HepG2 (cell line): ENCODE results near the gene GSC2. TPM values are rescaled to one million over a fixed set of nuclear protein-coding genes. Genes with fewer than 3 reads are reported as not detected.

Experiments
- ATAC-seq: fragments of 200-7000 bp; cut with Tn5 transposase; 3 replicates; pipeline ENCODE4 v1.9.1; 2020; ENCODE audit warnings: mild to moderate bottlenecking, moderate library complexity
- BruUV-seq: library from RNA; stranded (reverse); fragments of 400-500 nt; replicated peaks from 2 replicates; lab custom pipeline; 2021; lab: Mats Ljungman, UMichigan
- CTCF ChIA-PET: fragments of 300-600 bp; formaldehyde crosslinking; extraction: SDS; loops from one replicate; lab custom pipeline; 2021; ENCODE audit warnings: low total read pairs, inconsistent platforms, low intra/inter-chr PET ratio; lab: Yijun Ruan, JAX
- POLR2A ChIA-PET: fragments of 350-600 bp; sonication (Branson Sonifier 250); formaldehyde crosslinking; loops from one replicate; lab custom pipeline; 2020; ENCODE audit warnings: antibody characterized with exemption, inconsistent platforms; lab: Yijun Ruan, JAX
- DNase-seq: peaks from one replicate; pipeline ENCODE4 v3.0.0-alpha.2; 2015; ENCODE audit warnings: low spot score
- FAIRE-seq: peaks from 3 replicates; lab custom pipeline; 2011; peaks lifted over from hg19 to GRCh38; lab: Jason Lieb, UNC
- H2AFZ ChIP-seq: one replicate; pipeline ENCODE4 v1.6.1; 2011; ENCODE audit warnings: low read length, inconsistent platforms
- H3K27ac ChIP-seq: fragments of 300-600 bp; 3 replicates; pipeline ENCODE4 v1.8.0; 2011; ENCODE audit warnings: mixed run types, mild to moderate bottlenecking, mixed read lengths, low read length, inconsistent platforms; ENCODE audit not compliant: insufficient read depth; ENCODE audit errors: extremely low read length
- H3K27me3 ChIP-seq, 2 experiments: fragments of 200-600 bp in 1 of 2; 2 replicates in 1 of 2; 3 replicates in 1 of 2; pipeline versions ENCODE4 v1.6.0 to v1.8.0; 2011; ENCODE audit warnings: low read length in 2 of 2, mild to moderate bottlenecking in 2 of 2, moderate library complexity in 2 of 2, inconsistent platforms in 1 of 2; ENCODE audit not compliant: insufficient read depth in 2 of 2, control insufficient read depth in 1 of 2
- H3K36me3 ChIP-seq, 2 experiments: fragments of 200-600 bp in 1 of 2; replicated peaks in 1 of 2; 2 replicates in 1 of 2; 3 replicates in 1 of 2; pipeline versions ENCODE4 v1.5.1 to v1.8.0; 2011; ENCODE audit warnings: low read length in 2 of 2, inconsistent platforms in 1 of 2; ENCODE audit not compliant: insufficient read depth in 2 of 2, control insufficient read depth in 1 of 2
- H3K4me1 ChIP-seq: 2 replicates; pipeline ENCODE4 v1.5.1; 2012; ENCODE audit warnings: low read length, inconsistent platforms; ENCODE audit not compliant: insufficient read depth
- H3K4me2 ChIP-seq: 2 replicates; pipeline ENCODE4 v1.6.0; 2011; ENCODE audit warnings: low read depth, low read length, inconsistent platforms
- H3K4me3 ChIP-seq, 3 experiments: fragments of 200-600 bp in 1 of 3; sonication (generic), shearing (Covaris generic) in 1 of 3; replicated peaks in 1 of 3; 2 replicates each; pipeline ENCODE4 v1.5.1; 2011 to 2016; ENCODE audit warnings: low read length in 3 of 3, inconsistent platforms in 2 of 3, low read depth in 2 of 3, mild to moderate bottlenecking in 2 of 3, control low read depth in 1 of 3, mixed read lengths in 1 of 3; ENCODE audit not compliant: insufficient read depth in 1 of 3
- H3K79me2 ChIP-seq: one replicate; pipeline ENCODE4 v1.6.1; 2011; ENCODE audit warnings: low read length, inconsistent platforms; ENCODE audit not compliant: insufficient read depth
- H3K9ac ChIP-seq: 2 replicates; pipeline ENCODE4 v1.6.0; 2011; ENCODE audit warnings: mild to moderate bottlenecking, low read depth, low read length, inconsistent platforms; ENCODE audit not compliant: insufficient read depth
- H3K9me3 ChIP-seq: 2 replicates; pipeline ENCODE4 v1.5.1; 2012; ENCODE audit warnings: mild to moderate bottlenecking, low read length
- H4K20me1 ChIP-seq: 2 replicates; pipeline ENCODE4 v1.6.0; 2011; ENCODE audit warnings: inconsistent platforms, mild to moderate bottlenecking, low read length, moderate library complexity; ENCODE audit not compliant: insufficient read depth
- MYNN ChIP-seq: sonication (generic); formaldehyde crosslinking; IDR thresholded peaks from 2 replicates; pipeline ENCODE4 v1.4.0; 2020; ENCODE audit warnings: mild to moderate bottlenecking, low read depth, missing genetic modification reagents
- SP5 ChIP-seq: IDR thresholded peaks from 2 replicates; pipeline ENCODE4 v1.6.1; 2016; ENCODE audit warnings: low read depth, borderline replicate concordance
- TP53 ChIP-seq: sonication (generic); formaldehyde crosslinking; conservative IDR thresholded peaks from 2 replicates; pipeline ENCODE4 v1.4.0; 2020; ENCODE audit warnings: missing genetic modification reagents
- ZNF737 ChIP-seq: sonication (generic); formaldehyde crosslinking; IDR thresholded peaks from 2 replicates; pipeline ENCODE4 v1.5.0; 2020; ENCODE audit warnings: missing genetic modification reagents, mild to moderate bottlenecking, borderline replicate concordance
- WGBS: methylation state at CpG from one replicate; pipeline ENCODE4 v1.1.6; 2017; ENCODE audit warnings: low lambda C conversion rate; 5-methylcytosine and 5-hydroxymethylcytosine counted together
- in situ Hi-C: cut with HindIII; loops from 2 replicates; pipeline ENCODE4 v1.10.0; 2017; ENCODE audit warnings: low pct_unique_long_range_greater_than_20kb; ENCODE audit not compliant: extremely low pct_ligation_motif_present
- intact Hi-C: fragments of 100-400 bp; cut with micrococcal nuclease; formaldehyde crosslinking; loops from one replicate; pipeline ENCODE4 v1.10.0; 2022; ENCODE audit not compliant: unreplicated experiment
- polyA plus RNA-seq, 8 experiments: library from polyadenylated mRNA; depleted of rRNA in 3 of 8; stranded (reverse) in 7 of 8; unstranded in 1 of 8; fragments of >200 nt; fragmentation: Illumina TruSeq in 4 of 8; extraction: Trizol in 4 of 8; gene quantifications; 2 replicates each; pipeline versions ENCODE4 v1.2.1 to v1.2.3, GENCODE V29; 2011 to 2016; ENCODE audit warnings: low read depth in 4 of 8, missing spikeins in 1 of 8, mixed read lengths in 1 of 8; ENCODE audit not compliant: insufficient read depth in 1 of 8
- total RNA-seq, 5 experiments: library from RNA; depleted of rRNA; stranded (reverse); fragments of >200 nt; fragmentation: Illumina TruSeq; extraction: Trizol; gene quantifications; 2 replicates each; pipeline ENCODE4 v1.2.3, GENCODE V29; 2016; ENCODE audit warnings: low read depth in 1 of 5
- TF ChIP-seq, protein P1 (sequence below): sonication (generic); formaldehyde crosslinking; IDR thresholded peaks from 2 replicates; pipeline ENCODE4 v1.4.0; 2020; ENCODE audit warnings: missing genetic modification reagents; ENCODE audit errors: not compliant biosample characterization
- TF ChIP-seq, protein P2 (sequence below): IDR thresholded peaks from 2 replicates; pipeline ENCODE4 v1.6.1; 2016; ENCODE audit warnings: missing biosample characterization, missing genetic modification reagents, low read depth
- TF ChIP-seq, protein P3 (sequence below): sonication (generic); formaldehyde crosslinking; IDR thresholded peaks from 2 replicates; pipeline ENCODE4 v1.4.0; 2020; ENCODE audit warnings: missing genetic modification reagents
- TF ChIP-seq, protein P4 (sequence below): sonication (generic); formaldehyde crosslinking; IDR thresholded peaks from 2 replicates; pipeline ENCODE4 v1.8.1; 2023; ENCODE audit warnings: missing genetic modification reagents, inconsistent platforms, borderline replicate concordance
- TF ChIP-seq, protein P5 (sequence below): sonication (generic); formaldehyde crosslinking; IDR thresholded peaks from 2 replicates; pipeline ENCODE4 v1.4.0; 2020; ENCODE audit warnings: missing genetic modification reagents, mild to moderate bottlenecking, borderline replicate concordance

The GSC2 gene
- total and polyA plus RNA-seq, 2 of the 13 experiments (the other 11 are each of a cell fraction or from before 2014, with no cell fraction given) = not detected

DNA sequence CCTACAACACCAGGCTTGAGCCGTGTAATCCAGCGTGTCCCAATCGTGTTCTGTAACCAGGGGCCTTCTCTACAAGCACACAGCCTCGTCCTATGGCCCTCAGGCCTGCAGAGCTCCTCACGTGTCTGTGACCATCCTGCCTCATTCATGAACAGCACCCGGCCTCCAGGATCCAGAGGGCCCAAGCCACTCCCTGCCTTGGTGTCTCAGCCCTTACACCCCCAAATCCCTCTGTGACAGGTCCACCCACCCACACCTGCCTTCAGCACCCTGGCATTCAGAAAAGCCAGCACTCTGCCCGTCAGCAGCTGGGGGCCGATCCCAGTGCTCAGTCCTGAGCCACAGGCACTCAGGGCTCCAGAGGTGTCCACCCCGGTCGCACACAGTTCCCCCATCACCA, 13.2 kb downstream of the GSC2 start:
- FAIRE-seq = no peak
- in situ Hi-C loops (no loop called here), intact Hi-C loops (no loop called here)
- no peaks in the 10 kb centered on the region for H4K20me1 ChIP-seq
- H3K36me3 ChIP-seq = peaks cover 24 to 73% of the 10 kb centered on the region in 2 experiments; a peak in 4 of 5 replicates
- no peaks in the 10 kb centered on the region for H3K4me1 ChIP-seq
- no peaks in the 10 kb centered on the region for H3K79me2 ChIP-seq
- POLR2A ChIA-PET = no interaction called here
- no peak for ATAC-seq
- H3K9ac ChIP-seq = no peak overlapping the region
- WGBS = 94% methylated on average over 10 of the region's 10 CpGs
- BruUV-seq = no TSS peak
- no peaks in the 10 kb centered on the region for H3K9me3 ChIP-seq
- H3K27me3 ChIP-seq = no peaks in the 10 kb centered on the region
- no peak overlapping the region for H3K27ac ChIP-seq
- CTCF ChIA-PET = no interaction called here
- no peak overlapping the region for H2AFZ ChIP-seq
- TF ChIP-seq, protein P1, sequence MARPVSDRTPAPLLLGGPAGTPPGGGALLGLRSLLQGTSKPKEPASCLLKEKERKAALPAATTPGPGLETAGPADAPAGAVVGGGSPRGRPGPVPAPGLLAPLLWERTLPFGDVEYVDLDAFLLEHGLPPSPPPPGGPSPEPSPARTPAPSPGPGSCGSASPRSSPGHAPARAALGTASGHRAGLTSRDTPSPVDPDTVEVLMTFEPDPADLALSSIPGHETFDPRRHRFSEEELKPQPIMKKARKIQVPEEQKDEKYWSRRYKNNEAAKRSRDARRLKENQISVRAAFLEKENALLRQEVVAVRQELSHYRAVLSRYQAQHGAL = no peak
- TF ChIP-seq SP5 (CRISPR knock-in tag) = no peak
- no peak for TF ChIP-seq TP53 (CRISPR knock-in tag)
- TF ChIP-seq ZNF737 (CRISPR knock-in tag) = no peak
- no peak for TF ChIP-seq MYNN (CRISPR knock-in tag)
- TF ChIP-seq, protein P2, sequence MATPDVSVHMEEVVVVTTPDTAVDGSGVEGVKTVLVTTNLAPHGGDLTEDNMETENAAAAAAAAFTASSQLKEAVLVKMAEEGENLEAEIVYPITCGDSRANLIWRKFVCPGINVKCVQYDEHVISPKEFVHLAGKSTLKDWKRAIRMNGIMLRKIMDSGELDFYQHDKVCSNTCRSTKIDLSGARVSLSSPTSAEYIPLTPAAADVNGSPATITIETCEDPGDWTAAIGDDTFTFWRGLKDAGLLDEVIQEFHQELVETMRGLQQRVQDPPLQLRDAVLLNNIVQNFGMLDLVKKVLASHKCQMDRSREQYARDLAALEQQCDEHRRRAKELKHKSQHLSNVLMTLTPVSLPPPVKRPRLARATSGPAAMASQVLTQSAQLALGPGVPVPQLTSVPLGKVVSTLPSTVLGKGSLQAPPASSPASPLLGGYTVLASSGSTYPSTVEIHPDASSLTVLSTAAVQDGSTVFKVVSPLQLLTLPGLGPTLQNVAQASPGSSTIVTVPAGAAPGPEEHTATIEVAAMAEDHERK (CRISPR knock-in tag) = no peak
- TF ChIP-seq, protein P3, sequence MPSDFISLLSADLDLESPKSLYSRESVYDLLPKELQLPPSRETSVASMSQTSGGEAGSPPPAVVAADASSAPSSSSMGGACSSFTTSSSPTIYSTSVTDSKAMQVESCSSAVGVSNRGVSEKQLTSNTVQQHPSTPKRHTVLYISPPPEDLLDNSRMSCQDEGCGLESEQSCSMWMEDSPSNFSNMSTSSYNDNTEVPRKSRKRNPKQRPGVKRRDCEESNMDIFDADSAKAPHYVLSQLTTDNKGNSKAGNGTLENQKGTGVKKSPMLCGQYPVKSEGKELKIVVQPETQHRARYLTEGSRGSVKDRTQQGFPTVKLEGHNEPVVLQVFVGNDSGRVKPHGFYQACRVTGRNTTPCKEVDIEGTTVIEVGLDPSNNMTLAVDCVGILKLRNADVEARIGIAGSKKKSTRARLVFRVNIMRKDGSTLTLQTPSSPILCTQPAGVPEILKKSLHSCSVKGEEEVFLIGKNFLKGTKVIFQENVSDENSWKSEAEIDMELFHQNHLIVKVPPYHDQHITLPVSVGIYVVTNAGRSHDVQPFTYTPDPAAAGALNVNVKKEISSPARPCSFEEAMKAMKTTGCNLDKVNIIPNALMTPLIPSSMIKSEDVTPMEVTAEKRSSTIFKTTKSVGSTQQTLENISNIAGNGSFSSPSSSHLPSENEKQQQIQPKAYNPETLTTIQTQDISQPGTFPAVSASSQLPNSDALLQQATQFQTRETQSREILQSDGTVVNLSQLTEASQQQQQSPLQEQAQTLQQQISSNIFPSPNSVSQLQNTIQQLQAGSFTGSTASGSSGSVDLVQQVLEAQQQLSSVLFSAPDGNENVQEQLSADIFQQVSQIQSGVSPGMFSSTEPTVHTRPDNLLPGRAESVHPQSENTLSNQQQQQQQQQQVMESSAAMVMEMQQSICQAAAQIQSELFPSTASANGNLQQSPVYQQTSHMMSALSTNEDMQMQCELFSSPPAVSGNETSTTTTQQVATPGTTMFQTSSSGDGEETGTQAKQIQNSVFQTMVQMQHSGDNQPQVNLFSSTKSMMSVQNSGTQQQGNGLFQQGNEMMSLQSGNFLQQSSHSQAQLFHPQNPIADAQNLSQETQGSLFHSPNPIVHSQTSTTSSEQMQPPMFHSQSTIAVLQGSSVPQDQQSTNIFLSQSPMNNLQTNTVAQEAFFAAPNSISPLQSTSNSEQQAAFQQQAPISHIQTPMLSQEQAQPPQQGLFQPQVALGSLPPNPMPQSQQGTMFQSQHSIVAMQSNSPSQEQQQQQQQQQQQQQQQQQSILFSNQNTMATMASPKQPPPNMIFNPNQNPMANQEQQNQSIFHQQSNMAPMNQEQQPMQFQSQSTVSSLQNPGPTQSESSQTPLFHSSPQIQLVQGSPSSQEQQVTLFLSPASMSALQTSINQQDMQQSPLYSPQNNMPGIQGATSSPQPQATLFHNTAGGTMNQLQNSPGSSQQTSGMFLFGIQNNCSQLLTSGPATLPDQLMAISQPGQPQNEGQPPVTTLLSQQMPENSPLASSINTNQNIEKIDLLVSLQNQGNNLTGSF (CRISPR knock-in tag) = no peak
- TF ChIP-seq, protein P4, sequence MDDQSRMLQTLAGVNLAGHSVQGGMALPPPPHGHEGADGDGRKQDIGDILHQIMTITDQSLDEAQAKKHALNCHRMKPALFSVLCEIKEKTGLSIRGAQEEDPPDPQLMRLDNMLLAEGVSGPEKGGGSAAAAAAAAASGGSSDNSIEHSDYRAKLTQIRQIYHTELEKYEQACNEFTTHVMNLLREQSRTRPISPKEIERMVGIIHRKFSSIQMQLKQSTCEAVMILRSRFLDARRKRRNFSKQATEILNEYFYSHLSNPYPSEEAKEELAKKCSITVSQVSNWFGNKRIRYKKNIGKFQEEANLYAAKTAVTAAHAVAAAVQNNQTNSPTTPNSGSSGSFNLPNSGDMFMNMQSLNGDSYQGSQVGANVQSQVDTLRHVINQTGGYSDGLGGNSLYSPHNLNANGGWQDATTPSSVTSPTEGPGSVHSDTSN (CRISPR knock-in tag) = no peak
- TF ChIP-seq, protein P5, sequence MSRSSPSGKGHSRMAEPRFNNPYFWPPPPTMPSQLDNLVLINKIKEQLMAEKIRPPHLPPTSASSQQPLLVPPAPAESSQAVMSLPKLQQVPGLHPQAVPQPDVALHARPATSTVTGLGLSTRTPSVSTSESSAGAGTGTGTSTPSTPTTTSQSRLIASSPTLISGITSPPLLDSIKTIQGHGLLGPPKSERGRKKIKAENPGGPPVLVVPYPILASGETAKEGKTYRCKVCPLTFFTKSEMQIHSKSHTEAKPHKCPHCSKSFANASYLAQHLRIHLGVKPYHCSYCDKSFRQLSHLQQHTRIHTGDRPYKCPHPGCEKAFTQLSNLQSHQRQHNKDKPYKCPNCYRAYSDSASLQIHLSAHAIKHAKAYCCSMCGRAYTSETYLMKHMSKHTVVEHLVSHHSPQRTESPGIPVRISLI = no peak
- TF ChIP-seq, all 625 proteins: peak for 0
- H3K4me3 ChIP-seq = no peak overlapping the region
- H3K4me2 ChIP-seq = no peak overlapping the region
- no peak for DNase-seq
